Measurements from ENCODE around the gene HGF. TPM values are rescaled to one million over a fixed set of nuclear protein-coding genes. Genes with fewer than 3 reads are reported as not detected.

Gene HGF
- total and polyA plus RNA-seq, 2 donors (not counting 1 experiment from before 2014, with no cell fraction given), result 0.25 TPM; not detected in 1

- no peak overlapping the region for H3K4me2 ChIP-seq (replicated peaks; ENCODE audit: low read depth, low read length, poor library complexity, severe bottlenecking)
- H2AFZ ChIP-seq (ENCODE audit: insufficient read depth, low read depth, low read length, poor library complexity, severe bottlenecking), result no peak overlapping the region
- no peak overlapping the region for H3K4me3 ChIP-seq (ENCODE audit: control extremely low read depth in 1 of 5, extremely low read depth in 1 of 5, insufficient read depth in 1 of 5, low read depth in 2 of 5, low read length in 4 of 5)
- H4K20me1 ChIP-seq (ENCODE audit: control insufficient read depth, insufficient read depth, low read length, poor library complexity, severe bottlenecking), result no peaks in the 10 kb centered on the region
- H3K4me1 ChIP-seq (ENCODE audit: control insufficient read depth in 2 of 2, insufficient read depth in 2 of 2, low read length in 2 of 2), result no peaks in the 10 kb centered on the region
- POLR2A ChIA-PET, result no interaction called here
- Mint-ChIP-seq H3K9me3 (ENCODE audit: insufficient read depth) (peaks cover 2% of the 10 kb centered on the region), H3K4me1 (peaks cover 4% of the 10 kb centered on the region), H3K27ac (no peak overlapping the region), H3K4me3 (no peak overlapping the region), H3K27me3 (no peaks in the 10 kb centered on the region)
- ATAC-seq (ENCODE audit: low read depth) (no peak), DNase-seq (no peak)
- intact Hi-C loops (cut with micrococcal nuclease), result no loop called here
- no peaks in the 10 kb centered on the region for H3K79me2 ChIP-seq (ENCODE audit: control insufficient read depth, insufficient read depth, low read length)
- H3K27ac ChIP-seq (ENCODE audit: low read length in 2 of 2), result no peak overlapping the region
- no CpG with 5 or more reads among the region's 5 CpGs for WGBS (ENCODE audit: insufficient coverage)
- H3K9ac ChIP-seq (ENCODE audit: low read length), result no peak overlapping the region
- CTCF ChIA-PET, result no interaction called here
- no peaks in the 10 kb centered on the region for H3K9me3 ChIP-seq (ENCODE audit: control extremely low read depth in 1 of 3, control insufficient read depth in 2 of 3, insufficient read depth in 1 of 3, low read length in 2 of 3)
- no peaks in the 10 kb centered on the region for H3K36me3 ChIP-seq (replicated peaks in 1 of 2; ENCODE audit: control extremely low read depth in 1 of 2, control insufficient read depth in 1 of 2, extremely low read depth in 1 of 2, insufficient read depth in 2 of 2, low read length in 1 of 2)
- no peak for TF ChIP-seq CTCF (IDR thresholded peaks at IDR 0.05)
- TF ChIP-seq EZH2 (IDR thresholded peaks at IDR 0.05; ENCODE audit: borderline replicate concordance, insufficient read depth, low read depth, low read length, poor library complexity, severe bottlenecking), result no peak
- no peaks in the 10 kb centered on the region for H3K27me3 ChIP-seq (replicated peaks in 1 of 4; ENCODE audit: control extremely low read depth in 1 of 4, control insufficient read depth in 3 of 4, insufficient read depth in 4 of 4, low read length in 3 of 4)
Observed at GRCh38 chr7:81811956-81812865, 42.4 kb upstream of the HGF start.

- Histone ChIP-seq H3K9me3 (ENCODE audit: control extremely low read depth in 1 of 3, control insufficient read depth in 2 of 3, insufficient read depth in 1 of 3, low read length in 2 of 3) (no peaks in the 10 kb centered on the region), H3K9ac (ENCODE audit: low read length) (no peak overlapping the region), H3K79me2 (ENCODE audit: control insufficient read depth, insufficient read depth, low read length) (no peaks in the 10 kb centered on the region), H3K36me3 (replicated peaks in 1 of 2; ENCODE audit: control extremely low read depth in 1 of 2, control insufficient read depth in 1 of 2, extremely low read depth in 1 of 2, insufficient read depth in 2 of 2, low read length in 1 of 2) (no peaks in the 10 kb centered on the region), H4K20me1 (ENCODE audit: control insufficient read depth, insufficient read depth, low read length, poor library complexity, severe bottlenecking) (no peaks in the 10 kb centered on the region), H3K27ac (ENCODE audit: low read length in 2 of 2) (no peak overlapping the region), H3K4me1 (ENCODE audit: control insufficient read depth in 2 of 2, insufficient read depth in 2 of 2, low read length in 2 of 2) (no peaks in the 10 kb centered on the region), H3K4me2 (replicated peaks; ENCODE audit: low read depth, low read length, poor library complexity, severe bottlenecking) (no peak overlapping the region), H3K4me3 (ENCODE audit: control extremely low read depth in 1 of 5, extremely low read depth in 1 of 5, insufficient read depth in 1 of 5, low read depth in 2 of 5, low read length in 4 of 5) (no peak overlapping the region), H2AFZ (ENCODE audit: insufficient read depth, low read depth, low read length, poor library complexity, severe bottlenecking) (no peak overlapping the region), H3K27me3 (replicated peaks in 1 of 4; ENCODE audit: control extremely low read depth in 1 of 4, control insufficient read depth in 3 of 4, insufficient read depth in 4 of 4, low read length in 3 of 4) (no peaks in the 10 kb centered on the region)
- intact Hi-C loops (cut with micrococcal nuclease), result no loop called here
- Mint-ChIP-seq H3K4me1 (peaks cover 4% of the 10 kb centered on the region), H3K27ac (no peak overlapping the region), H3K4me3 (no peak overlapping the region), H3K27me3 (no peaks in the 10 kb centered on the region), H3K9me3 (ENCODE audit: insufficient read depth) (peaks cover 2% of the 10 kb centered on the region)
- CTCF ChIA-PET, result interaction anchor here (0.8 kb wide), 1 partner anchor 11 kb away, joined by 3 read pairs; no protein-coding TSS in a partner anchor
- ATAC-seq (ENCODE audit: low read depth) (no peak), DNase-seq (no peak)
- POLR2A ChIA-PET, result no interaction called here
- TF ChIP-seq EZH2 (IDR thresholded peaks at IDR 0.05; ENCODE audit: borderline replicate concordance, insufficient read depth, low read depth, low read length, poor library complexity, severe bottlenecking), result no peak
- no peak for TF ChIP-seq CTCF (IDR thresholded peaks at IDR 0.05)
- 80% methylated on average over 1 of the region's 6 CpGs for WGBS (ENCODE audit: insufficient coverage)
Observed at GRCh38 chr7:81810476-81811155, 40.8 kb upstream of the HGF start.

Measured in B cell (primary cell).